ENCODE measurements around the gene JOSD1. TPM values are rescaled to one million over a fixed set of nuclear protein-coding genes. Genes with fewer than 3 reads are reported as not detected.

JOSD1 gene
- 42.9 TPM for total RNA-seq

DNA sequence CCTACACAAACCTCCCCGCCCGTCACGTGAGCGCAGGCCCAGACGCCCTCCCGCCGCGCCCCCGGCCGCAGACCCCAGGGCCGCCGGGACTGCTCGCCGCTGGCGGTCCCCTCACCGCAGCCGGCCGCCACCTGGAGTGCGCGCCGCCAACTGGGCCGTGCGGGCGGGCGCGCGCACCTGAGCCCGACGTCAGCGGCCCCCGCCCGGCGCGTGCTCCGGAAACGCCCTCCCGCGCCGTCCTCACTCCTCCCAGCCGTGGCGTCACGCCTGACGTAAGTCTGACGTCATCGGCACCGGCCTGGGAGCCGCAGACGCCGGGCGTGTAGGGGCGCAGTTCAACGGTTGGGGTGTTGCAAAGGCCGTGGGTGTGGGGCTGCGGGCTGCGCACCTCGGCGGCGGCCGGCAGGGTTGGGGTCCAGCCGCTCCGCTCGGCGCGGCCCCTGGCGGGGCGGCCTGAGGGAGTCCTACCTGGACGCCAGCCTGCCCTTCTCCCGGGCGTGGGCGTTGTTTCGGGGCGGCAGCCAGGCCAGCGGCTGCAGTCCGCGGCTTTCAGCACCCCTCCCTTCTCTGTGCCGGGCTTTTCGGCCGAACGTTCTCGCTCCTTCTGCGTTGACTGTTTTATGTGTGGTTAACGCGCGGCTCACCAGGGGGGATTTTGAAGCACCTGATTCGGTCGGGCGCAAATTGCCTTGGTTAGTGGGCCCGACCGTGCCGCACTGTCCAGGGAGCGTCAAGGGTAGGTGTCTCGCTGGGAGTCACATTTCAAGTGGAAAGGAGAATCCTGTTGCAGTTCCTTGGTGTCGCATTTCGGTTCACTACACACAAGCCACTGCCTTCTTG is at the start of gene JOSD1:
JOSD1 (minus strand) TSS at position 155 of the 840 bp plus-strand sequence. CDS start 956 bp downstream, outside the sequence.

DNA sequence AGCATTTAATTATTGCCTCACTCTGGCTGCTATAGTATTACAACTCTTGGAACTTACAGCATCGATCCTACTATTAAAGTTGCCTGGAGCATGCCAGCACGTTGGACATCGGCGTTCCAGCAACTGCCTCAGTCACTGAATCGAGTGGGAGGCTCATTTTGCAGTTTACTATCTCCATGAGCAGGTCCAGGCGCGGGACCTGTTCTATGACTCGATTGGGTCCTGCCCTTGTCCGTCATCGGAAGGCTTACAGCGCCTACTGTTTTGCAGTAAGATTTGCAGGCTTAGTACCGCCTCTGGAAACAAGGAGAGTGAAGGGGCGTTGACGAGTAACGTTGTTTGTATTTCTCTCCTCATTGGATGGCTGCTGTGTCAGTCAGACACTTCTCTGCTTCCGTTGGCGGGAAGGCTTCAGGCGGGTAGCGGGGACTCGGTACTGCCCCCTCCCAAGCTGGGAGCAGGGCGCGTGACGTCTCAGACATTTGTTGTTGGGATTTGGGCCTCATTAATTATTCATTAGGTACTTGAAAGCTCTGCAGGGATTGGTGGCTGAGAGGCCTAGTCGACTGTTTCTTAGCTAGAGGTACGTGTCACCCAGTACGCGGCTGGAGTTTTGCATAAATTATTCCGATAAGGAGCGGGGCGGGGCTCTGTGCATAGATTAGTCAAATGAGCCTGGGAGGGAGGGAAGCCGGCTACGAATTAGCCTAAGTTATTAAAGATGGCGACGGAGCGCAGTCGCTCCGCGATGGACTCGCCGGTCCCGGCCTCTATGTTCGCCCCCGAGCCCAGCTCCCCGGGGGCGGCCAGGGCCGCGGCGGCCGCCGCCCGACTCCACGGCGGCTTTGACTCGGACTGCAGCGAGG is 4.7 kb upstream of the JOSD1 start, which contains the start of gene GTPBP1:
GTPBP1 (plus strand) TSS at position 710 of the 866 bp plus-strand sequence; CDS start at position 722, 12 bp downstream.

DNA sequence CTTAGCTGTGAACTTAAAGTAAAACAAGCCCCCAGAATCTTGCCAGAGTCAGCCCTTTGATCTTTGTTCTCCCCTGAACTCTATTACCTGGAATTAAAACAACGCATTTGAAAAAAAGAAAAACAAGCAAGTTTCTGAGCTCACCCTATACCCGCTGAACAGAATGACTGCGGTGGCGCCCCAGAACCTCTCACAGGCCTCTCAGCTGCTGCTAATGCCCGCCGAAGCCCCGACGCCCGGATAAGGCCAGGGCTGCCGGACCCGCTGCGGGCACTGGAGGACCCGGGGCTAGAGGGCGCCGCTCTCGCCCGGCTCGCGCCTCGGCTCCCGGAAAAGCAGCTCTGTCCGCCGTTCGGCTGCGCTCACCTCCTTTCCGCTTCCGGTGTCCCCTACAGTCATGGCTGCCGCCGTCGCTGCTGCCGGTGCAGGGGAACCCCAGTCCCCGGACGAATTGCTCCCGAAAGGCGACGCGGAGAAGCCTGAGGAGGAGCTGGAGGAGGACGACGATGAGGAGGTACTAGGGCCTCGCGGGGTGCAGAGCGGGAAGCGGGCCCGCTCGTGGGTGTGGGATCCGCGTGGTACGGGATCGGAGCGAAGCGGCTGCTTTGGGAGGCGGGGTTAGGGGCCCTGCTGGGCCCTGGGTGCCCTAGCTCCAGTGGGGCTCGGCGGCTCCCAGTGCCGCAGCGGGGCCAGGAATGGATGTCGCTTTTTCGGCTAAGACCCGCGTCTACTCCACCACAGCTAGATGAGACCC is 19.0 kb downstream of the JOSD1 start, which contains the start of gene TOMM22:
TOMM22 (plus strand) TSS at position 376 of the 754 bp plus-strand sequence; CDS start at position 398, 22 bp downstream.

DNA sequence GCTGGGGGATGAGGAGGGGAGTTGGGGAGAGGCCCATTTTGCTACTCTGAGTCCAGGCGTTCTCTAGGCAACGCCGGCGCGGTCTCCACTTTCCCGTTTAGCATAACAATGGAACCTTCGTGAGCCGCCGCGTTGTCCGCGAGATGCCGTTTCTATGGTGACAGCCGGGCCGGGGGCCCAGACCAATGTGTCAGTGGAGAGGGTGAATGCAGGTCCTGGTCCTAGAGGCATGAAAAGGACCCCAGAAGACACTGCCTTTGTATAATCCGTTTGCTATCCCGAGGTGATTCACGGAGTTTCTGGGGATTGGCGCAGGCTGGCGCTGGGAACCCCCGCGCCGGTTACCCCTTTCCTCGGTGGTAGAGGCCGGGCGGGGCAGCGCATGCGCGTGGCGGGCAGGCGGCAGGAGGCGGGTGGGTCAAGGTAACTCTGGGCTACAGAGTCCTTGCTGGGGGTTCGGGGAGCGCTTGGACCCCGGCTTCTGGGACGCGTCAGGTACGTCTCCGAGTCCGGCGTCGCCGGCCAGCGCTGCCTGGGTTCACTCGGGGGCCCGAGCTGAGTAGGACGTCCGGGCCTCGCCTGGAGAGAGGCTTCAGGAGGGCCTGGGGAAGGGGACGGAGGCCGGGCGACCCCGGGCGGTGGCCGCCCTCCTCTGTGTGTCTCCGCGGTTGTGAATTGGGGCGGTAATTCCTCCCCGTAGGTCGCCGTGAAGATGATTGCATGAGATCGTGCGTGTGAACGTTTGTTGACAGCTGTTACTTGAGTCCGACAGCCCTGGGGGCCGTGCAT is 44.3 kb downstream of the JOSD1 start, which contains the start of the genes CBY1 and FAM227A:
CBY1 (plus strand) TSS at position 383 of the 789 bp plus-strand sequence. CDS start 11,417 bp downstream, outside the sequence.
FAM227A (minus strand) TSS at position 137 of the 789 bp plus-strand sequence. CDS start 6,224 bp downstream, outside the sequence.

Other genes starting within 250 kb of the JOSD1 start
- gene KCNJ4, start 245.7 kb downstream of the JOSD1 start, total RNA-seq = 0.93 TPM
- gene KDELR3, start 232.8 kb downstream of the JOSD1 start, total RNA-seq = 23.1 TPM
- gene DDX17, start 194.6 kb downstream of the JOSD1 start, total RNA-seq = 941 TPM
- gene DMC1, start 130.8 kb downstream of the JOSD1 start, total RNA-seq = 6.5 TPM
- 23.3 TPM for gene FAM227A, start 44.6 kb downstream of the JOSD1 start, total RNA-seq
- 23.1 TPM for gene CBY1, start 44.3 kb downstream of the JOSD1 start, total RNA-seq
- 40.1 TPM for gene TOMM22, start 19.0 kb downstream of the JOSD1 start, total RNA-seq
- gene GTPBP1, start 5.0 kb upstream of the JOSD1 start, total RNA-seq = 79.7 TPM
- gene SUN2, start 55.1 kb upstream of the JOSD1 start, total RNA-seq = 118 TPM
- 25.4 TPM for gene DNAL4, start 93.2 kb upstream of the JOSD1 start, total RNA-seq
- 17.3 TPM for gene NPTXR, start 143.1 kb upstream of the JOSD1 start, total RNA-seq
- gene CBX6, start 171.3 kb upstream of the JOSD1 start, total RNA-seq = 43.9 TPM

All from camera-type eye (tissue), 1 donor.